ENCODE results near the gene MCTP1. TPM values are rescaled to one million over a fixed set of nuclear protein-coding genes. Genes with fewer than 3 reads are reported as not detected.

Gene MCTP1
- total RNA-seq, 2 experiments from 2014 or later = not detected

DNA sequence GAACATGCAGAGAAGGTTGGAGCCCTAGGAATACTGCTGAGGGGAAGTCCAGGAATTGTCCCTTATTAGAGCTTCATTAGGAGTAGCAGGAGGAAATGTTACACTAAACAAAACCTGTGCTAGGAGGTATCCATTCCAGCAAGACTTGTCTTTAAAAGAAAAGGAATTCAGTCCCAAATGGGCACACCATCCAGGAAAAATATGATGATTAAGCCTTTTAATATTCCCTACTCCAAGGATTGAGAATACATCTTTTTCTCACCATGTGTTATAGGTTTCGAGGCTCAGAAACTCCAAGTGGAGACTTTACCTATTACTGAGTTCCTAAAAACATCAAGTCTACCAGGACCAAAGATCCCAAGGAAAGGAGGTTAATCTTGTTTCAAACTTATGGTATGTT, 179.3 kb downstream of the MCTP1 start:
- CTCF ChIA-PET (ENCODE audit: unreplicated experiment) = no interaction called here
- DNase-seq (ENCODE audit: low spot score) = no peak
- no peak overlapping the region for H3K4me3 ChIP-seq (ENCODE audit: low read depth, low read length, poor library complexity, severe bottlenecking)
- H3K9me3 ChIP-seq (ENCODE audit: low read length) = no peaks in the 10 kb centered on the region
- no peaks in the 10 kb centered on the region for H3K9me2 ChIP-seq (ENCODE audit: insufficient read depth, low read length)
- H4K20me1 ChIP-seq (ENCODE audit: insufficient read depth, low read length) = no peaks in the 10 kb centered on the region
- POLR2A ChIA-PET = no interaction called here
- no peaks in the 10 kb centered on the region for H3K79me2 ChIP-seq (ENCODE audit: insufficient read depth, low read depth, low read length)
- H3K4me2 ChIP-seq (ENCODE audit: low read length) = no peak overlapping the region
- H2AFZ ChIP-seq (ENCODE audit: low read length) = no peak overlapping the region
- no peak overlapping the region for H3K27ac ChIP-seq (ENCODE audit: low read depth, low read length, poor library complexity, severe bottlenecking)
- no peak for TF ChIP-seq EZH2phosphoT487 (IDR thresholded peaks at IDR 0.05; ENCODE audit: borderline replicate concordance, low read depth, low read length)
- TF ChIP-seq, protein P1, sequence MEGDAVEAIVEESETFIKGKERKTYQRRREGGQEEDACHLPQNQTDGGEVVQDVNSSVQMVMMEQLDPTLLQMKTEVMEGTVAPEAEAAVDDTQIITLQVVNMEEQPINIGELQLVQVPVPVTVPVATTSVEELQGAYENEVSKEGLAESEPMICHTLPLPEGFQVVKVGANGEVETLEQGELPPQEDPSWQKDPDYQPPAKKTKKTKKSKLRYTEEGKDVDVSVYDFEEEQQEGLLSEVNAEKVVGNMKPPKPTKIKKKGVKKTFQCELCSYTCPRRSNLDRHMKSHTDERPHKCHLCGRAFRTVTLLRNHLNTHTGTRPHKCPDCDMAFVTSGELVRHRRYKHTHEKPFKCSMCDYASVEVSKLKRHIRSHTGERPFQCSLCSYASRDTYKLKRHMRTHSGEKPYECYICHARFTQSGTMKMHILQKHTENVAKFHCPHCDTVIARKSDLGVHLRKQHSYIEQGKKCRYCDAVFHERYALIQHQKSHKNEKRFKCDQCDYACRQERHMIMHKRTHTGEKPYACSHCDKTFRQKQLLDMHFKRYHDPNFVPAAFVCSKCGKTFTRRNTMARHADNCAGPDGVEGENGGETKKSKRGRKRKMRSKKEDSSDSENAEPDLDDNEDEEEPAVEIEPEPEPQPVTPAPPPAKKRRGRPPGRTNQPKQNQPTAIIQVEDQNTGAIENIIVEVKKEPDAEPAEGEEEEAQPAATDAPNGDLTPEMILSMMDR (conservative IDR thresholded peaks at IDR 0.05; ENCODE audit: low read length) = no peak
- intact Hi-C loops (cut with micrococcal nuclease; ENCODE audit: unreplicated experiment) = no loop called here
- no peaks in the 10 kb centered on the region for H3K4me1 ChIP-seq (ENCODE audit: insufficient read depth, low read length, poor library complexity, severe bottlenecking)
- no peaks in the 10 kb centered on the region for H3K36me3 ChIP-seq (ENCODE audit: insufficient read depth, low read length)
- no TSS peak for BruUV-seq (replicated peaks)

DNA sequence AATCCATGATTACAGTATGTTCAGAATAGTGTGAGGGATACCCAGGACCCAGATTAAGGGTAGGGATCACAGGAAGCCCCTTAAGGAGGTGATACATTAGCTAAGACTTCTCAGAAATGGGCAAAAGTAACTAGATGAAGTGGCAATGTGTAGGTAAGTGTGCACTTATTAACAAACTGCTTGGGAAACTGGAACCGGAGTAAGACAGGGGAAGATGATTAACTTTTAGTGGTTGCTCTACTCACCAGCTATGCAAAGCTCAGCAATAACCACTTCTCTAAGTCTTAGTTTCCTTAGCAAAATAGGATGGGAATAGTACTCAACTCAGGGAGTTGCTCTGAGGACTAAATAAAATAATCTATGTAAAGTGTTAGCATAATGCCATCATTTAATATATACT, 182.2 kb downstream of the MCTP1 start:
- Histone ChIP-seq H3K4me3 (ENCODE audit: low read depth, low read length, poor library complexity, severe bottlenecking) (no peak overlapping the region), H3K4me1 (ENCODE audit: insufficient read depth, low read length, poor library complexity, severe bottlenecking) (no peaks in the 10 kb centered on the region), H4K20me1 (ENCODE audit: insufficient read depth, low read length) (no peaks in the 10 kb centered on the region), H3K27ac (ENCODE audit: low read depth, low read length, poor library complexity, severe bottlenecking) (no peak overlapping the region), H3K9me3 (ENCODE audit: low read length) (no peaks in the 10 kb centered on the region), H3K4me2 (ENCODE audit: low read length) (no peak overlapping the region), H3K36me3 (ENCODE audit: insufficient read depth, low read length) (no peaks in the 10 kb centered on the region), H3K9me2 (ENCODE audit: insufficient read depth, low read length) (no peaks in the 10 kb centered on the region), H3K79me2 (ENCODE audit: insufficient read depth, low read depth, low read length) (no peaks in the 10 kb centered on the region), H2AFZ (ENCODE audit: low read length) (no peak overlapping the region)
- BruUV-seq (replicated peaks) = no TSS peak
- intact Hi-C loops (cut with micrococcal nuclease; ENCODE audit: unreplicated experiment) = no loop called here
- ChIA-PET CTCF (ENCODE audit: unreplicated experiment) (no interaction called here), POLR2A (interaction anchor here (0.7 kb wide), 1 partner anchor 9 kb away, joined by 3 read pairs; no protein-coding TSS in a partner anchor)
- no peak for DNase-seq (ENCODE audit: low spot score)
- no peak for TF ChIP-seq EZH2phosphoT487 (IDR thresholded peaks at IDR 0.05; ENCODE audit: borderline replicate concordance, low read depth, low read length)
- TF ChIP-seq, protein P1 (conservative IDR thresholded peaks at IDR 0.05; ENCODE audit: low read length) = no peak

DNA sequence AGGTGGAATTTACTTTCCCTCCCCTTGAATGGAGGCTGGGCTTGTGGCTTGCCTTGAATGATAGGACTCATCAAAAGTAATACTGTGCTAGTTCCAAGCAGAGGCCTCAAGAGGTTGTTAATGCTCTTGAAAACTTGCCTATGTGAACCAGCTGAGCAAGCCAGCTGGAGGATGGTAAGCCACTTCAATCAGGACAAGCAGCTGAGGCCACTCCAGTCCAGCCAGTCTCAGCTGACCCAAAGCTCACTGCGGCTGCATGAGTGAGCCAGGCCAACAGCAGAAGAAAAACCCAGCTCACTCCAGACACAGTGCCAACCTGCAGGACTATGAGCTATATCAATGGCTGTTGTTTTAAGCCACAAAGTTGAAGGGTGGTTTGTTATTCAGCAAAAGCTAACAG, 182.8 kb downstream of the MCTP1 start:
- Histone ChIP-seq H4K20me1 (ENCODE audit: insufficient read depth, low read length) (no peaks in the 10 kb centered on the region), H3K79me2 (ENCODE audit: insufficient read depth, low read depth, low read length) (no peaks in the 10 kb centered on the region), H3K27ac (ENCODE audit: low read depth, low read length, poor library complexity, severe bottlenecking) (no peak overlapping the region), H3K36me3 (ENCODE audit: insufficient read depth, low read length) (no peaks in the 10 kb centered on the region), H3K9me3 (ENCODE audit: low read length) (no peaks in the 10 kb centered on the region), H3K4me1 (ENCODE audit: insufficient read depth, low read length, poor library complexity, severe bottlenecking) (no peaks in the 10 kb centered on the region), H2AFZ (ENCODE audit: low read length) (no peak overlapping the region), H3K4me2 (ENCODE audit: low read length) (no peak overlapping the region), H3K4me3 (ENCODE audit: low read depth, low read length, poor library complexity, severe bottlenecking) (no peak overlapping the region), H3K9me2 (ENCODE audit: insufficient read depth, low read length) (no peaks in the 10 kb centered on the region)
- POLR2A ChIA-PET = no interaction called here
- TF ChIP-seq EZH2phosphoT487 (IDR thresholded peaks at IDR 0.05; ENCODE audit: borderline replicate concordance, low read depth, low read length) = no peak
- TF ChIP-seq, protein P1 (conservative IDR thresholded peaks at IDR 0.05; ENCODE audit: low read length) = no peak
- no peak for DNase-seq (ENCODE audit: low spot score)
- intact Hi-C loops (cut with micrococcal nuclease; ENCODE audit: unreplicated experiment) = no loop called here
- CTCF ChIA-PET (ENCODE audit: unreplicated experiment) = no interaction called here
- BruUV-seq (replicated peaks) = no TSS peak
